ENCODE measurements around the gene ADAMTSL1. TPM values are rescaled to one million over a fixed set of nuclear protein-coding genes. Genes with fewer than 3 reads are reported as not detected.

ADAMTSL1 gene
- total RNA-seq, 8 experiments from 2014 or later, result 5.3 to 87.8 (median 11.5) TPM

DNA sequence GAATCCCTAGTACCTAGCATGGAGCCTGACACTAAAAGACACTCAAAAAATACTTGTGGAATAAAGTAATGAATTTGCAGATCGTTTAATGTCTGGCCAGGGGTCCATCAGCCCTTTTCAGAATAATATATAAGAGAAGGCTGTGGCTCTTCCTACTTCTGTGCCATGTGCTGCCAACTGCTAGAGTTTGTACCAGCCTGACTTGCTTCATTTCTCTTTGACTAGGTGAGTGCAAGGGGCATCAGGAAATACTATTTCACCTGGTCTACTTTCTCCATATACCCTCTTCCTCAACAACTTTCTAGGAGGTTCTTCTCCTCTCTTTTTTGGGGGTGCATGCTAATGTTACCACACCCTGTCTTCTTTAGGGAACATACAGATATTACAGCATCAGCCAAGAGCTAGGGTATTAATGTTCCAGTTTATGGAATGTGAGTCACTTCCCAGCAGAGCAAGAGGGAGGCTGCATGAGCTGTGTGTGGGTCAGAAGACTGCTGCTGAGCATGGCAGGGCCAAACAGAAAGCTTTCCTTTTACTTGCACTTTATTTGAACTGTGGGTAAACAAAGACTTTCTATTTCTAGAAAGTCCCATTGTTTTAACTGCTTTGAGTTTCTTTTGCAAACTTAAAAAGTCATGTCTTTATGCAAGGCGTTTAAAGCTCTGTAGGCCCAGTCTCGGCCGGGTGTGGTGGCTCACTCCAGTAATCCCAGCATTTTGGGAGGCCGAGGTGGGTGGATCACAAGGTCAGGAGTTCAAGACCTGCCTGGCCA is 158.9 kb downstream of the ADAMTSL1 start:
- 20 to 100% (median 84%) methylated on average over 1 to 5 of the region's 5 CpGs for WGBS, 10 experiments
- Histone ChIP-seq H3K4me1 (replicated peaks in 1 of 2) (no peaks in the 10 kb centered on the region), H3K27ac (no peak overlapping the region), H3K4me3 (no peak overlapping the region)
- peak in 6 of 8 experiments; percentile 54 to 99 (median 92) for ATAC-seq (replicated peaks in 6 of 8)
- in situ Hi-C loops (cut with MboI; ENCODE audit: low pct_unique_long_range_greater_than_20kb in 2 of 9, low sequenced_read_pairs in 9 of 9, unreplicated experiment in 9 of 9), result loop anchor here in 1 of 9 experiments (25.0 kb wide), 1 partner anchor 379 kb away; no protein-coding TSS in a partner anchor

DNA sequence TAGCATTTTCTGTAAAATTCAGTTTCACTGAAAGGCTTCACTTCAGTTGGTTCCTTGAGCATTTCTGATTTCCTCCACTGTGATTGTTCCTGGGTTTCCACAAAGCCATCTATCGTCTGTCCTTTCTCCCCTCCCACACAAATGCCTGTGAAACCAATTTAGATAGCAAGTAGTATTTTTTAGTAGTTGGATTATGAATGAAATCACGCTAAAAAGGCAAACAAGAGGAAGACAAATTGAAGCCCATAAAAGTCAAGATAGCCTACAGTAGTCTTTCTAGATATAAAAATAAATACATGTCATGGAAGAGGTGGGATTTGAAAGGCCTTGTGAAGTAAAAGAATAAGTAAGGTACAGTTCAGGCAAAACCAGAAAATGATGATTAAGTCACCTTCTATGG is 162.8 kb downstream of the ADAMTSL1 start:
- Histone ChIP-seq H3K4me1 (replicated peaks in 1 of 2) (no peaks in the 10 kb centered on the region), H3K27ac (no peak overlapping the region), H3K4me3 (no peak overlapping the region)
- ATAC-seq (replicated peaks in 6 of 8), result no peak
- in situ Hi-C loops (cut with MboI; ENCODE audit: low pct_unique_long_range_greater_than_20kb in 2 of 9, low sequenced_read_pairs in 9 of 9, unreplicated experiment in 9 of 9), result loop anchor here in 1 of 9 experiments (25.0 kb wide), 1 partner anchor 376 kb away; no protein-coding TSS in a partner anchor
- 27 to 100% (median 67%) methylated on average over 1 to 2 of the region's 2 CpGs for WGBS, 10 experiments

DNA sequence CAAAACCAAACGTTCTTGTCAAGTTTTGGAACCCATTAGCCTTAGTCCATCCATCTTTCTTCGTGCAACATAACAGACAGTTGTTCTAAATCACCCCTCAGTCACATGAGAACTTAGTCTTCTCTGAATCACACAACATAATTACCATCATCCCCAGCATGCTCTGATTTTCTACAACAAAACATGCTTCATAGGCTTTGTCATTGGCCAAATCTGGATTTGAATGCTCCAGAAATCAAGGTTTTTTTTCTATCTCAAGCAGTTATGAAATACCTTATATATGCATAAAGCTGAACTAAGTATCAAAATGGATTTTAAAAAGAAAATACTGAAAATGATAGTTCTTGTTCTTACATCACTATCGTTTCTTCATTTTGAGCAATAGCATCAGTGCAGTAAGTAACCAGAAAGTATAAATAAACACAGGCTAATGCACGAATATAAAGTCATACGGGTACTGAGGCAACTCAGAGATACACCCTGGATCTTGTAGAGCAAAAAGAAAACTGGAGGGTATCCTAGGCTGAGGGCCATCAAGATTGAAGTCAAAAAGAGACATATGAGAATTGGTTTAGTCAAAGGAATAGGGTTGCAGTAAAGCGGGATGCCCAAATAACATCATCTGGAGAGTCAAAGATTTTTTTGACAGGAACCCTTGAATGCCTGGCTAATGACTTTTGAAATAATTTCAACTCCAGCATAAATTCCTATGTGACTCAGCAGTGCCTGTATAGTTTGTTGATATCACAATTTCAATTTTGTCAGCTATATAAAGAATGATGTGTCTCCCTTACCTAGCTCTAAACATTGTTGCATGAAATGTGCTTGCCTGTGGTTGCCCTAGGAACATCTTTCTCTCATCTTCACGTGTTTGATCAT is 164.7 kb downstream of the ADAMTSL1 start:
- ATAC-seq (replicated peaks in 6 of 8), result no peak
- 55 to 100% (median 88%) methylated on average over 2 to 7 of the region's 7 CpGs for WGBS, 10 experiments
- Histone ChIP-seq H3K4me1 (replicated peaks in 1 of 2) (no peaks in the 10 kb centered on the region), H3K27ac (no peak overlapping the region), H3K4me3 (no peak overlapping the region)
- in situ Hi-C loops (cut with MboI; ENCODE audit: low pct_unique_long_range_greater_than_20kb in 2 of 9, low sequenced_read_pairs in 9 of 9, unreplicated experiment in 9 of 9), result loop anchor here in 1 of 9 experiments (25.0 kb wide), 1 partner anchor 374 kb away; no protein-coding TSS in a partner anchor

DNA sequence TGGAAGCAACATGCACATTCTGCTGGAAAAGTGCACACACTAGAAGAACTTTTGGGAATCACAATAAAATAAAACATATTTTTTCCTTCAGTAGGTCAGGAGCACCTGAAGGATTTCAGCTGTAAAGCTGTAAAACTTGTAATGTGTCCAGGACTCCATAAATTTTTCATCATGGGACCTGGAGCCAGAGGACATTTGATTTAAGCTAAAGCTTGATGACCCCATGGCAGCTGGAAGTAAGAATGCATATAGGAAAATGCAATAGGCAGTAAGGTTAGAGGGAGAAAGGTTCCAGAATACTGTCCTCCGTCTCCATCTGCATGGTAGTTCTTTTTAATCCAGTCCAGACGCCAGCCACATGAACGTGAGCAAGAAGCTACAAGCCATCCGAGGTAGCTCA is 166.0 kb downstream of the ADAMTSL1 start:
- H3K4me1 ChIP-seq (replicated peaks in 1 of 2), result no peaks in the 10 kb centered on the region
- H3K27ac ChIP-seq, result no peak overlapping the region
- H3K4me3 ChIP-seq, result no peak overlapping the region
- WGBS, 10 experiments, result 8 to 100% (median 86%) methylated on average over 1 to 4 of the region's 4 CpGs; no CpG with 5 or more reads in 2 of the 10 experiments
- ATAC-seq (replicated peaks in 6 of 8), result no peak
- in situ Hi-C loops (cut with MboI; ENCODE audit: low pct_unique_long_range_greater_than_20kb in 2 of 9, low sequenced_read_pairs in 9 of 9, unreplicated experiment in 9 of 9), result loop anchor here in 1 of 9 experiments (25.0 kb wide), 1 partner anchor 372 kb away; no protein-coding TSS in a partner anchor

DNA sequence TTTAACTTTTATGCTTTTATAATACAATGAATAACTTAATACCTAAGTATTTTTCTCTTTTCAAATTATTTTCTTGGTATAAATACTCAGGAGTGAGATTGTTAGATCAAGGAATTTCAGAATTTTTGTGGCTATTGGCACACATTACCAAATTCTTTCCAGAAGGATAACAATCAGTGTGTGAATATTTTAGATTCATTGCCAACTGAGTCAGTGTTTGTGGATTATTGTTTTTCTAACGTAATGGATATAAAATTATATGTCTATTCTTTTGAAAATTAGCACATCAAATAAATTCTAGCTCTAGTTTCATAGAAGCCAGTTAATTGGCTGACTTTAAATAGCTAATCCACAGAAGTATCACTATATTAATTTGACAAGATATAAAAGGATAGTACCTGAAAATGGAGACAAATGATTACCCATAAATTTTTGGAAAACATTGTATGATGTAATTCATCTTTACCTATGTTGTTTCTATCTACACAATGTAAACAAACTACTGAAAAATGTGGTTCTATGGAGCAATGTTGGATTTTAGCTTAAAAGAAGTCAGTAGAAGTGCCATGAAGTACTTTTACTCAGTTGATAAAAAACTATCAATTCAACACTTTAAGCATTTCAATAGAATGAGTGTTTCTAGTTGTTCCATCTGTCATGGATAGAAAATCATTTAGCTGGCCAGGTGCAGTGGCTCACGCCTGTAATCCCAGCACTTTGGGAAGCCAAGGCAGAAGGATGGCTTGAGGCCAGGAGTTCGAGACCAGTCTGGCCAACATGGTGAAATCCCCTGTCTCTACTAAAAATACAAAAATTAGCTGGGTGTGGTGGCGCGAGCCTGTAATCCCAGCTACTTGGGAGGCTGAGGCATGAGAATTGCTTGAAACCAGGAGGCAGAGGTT is 185.1 kb downstream of the ADAMTSL1 start:
- Histone ChIP-seq H3K27ac (no peak overlapping the region), H3K4me3 (no peak overlapping the region), H3K4me1 (replicated peaks in 1 of 2) (no peaks in the 10 kb centered on the region)
- 0 to 100% (median 80%) methylated on average over 1 to 5 of the region's 5 CpGs for WGBS, 10 experiments
- no peak for ATAC-seq (replicated peaks in 6 of 8)
- in situ Hi-C loops (cut with MboI; ENCODE audit: low pct_unique_long_range_greater_than_20kb in 2 of 9, low sequenced_read_pairs in 9 of 9, unreplicated experiment in 9 of 9), result no loop called here

DNA sequence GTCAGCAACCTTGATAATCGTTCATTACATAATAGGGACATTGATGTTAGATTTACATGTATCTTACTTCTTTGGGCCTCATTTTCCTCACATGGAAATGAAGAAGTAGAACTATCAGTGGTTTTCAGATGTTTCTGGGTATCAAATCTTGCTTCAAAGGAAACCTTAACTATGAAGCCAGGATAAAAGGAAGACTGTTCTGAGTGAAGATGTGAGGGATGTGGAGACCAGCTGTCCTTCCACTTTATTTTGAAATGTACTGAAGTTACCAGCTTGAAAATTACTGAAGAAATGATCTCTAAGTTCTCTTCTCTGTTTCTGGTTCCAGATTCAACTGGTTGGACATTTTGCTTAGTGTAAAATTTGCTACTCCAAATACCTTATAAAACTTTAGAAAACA is 186.0 kb downstream of the ADAMTSL1 start:
- H3K4me1 ChIP-seq (replicated peaks in 1 of 2), result no peaks in the 10 kb centered on the region
- WGBS, 10 experiments, result 67 to 100% (median 95%) methylated on average over 1 of the region's 1 CpG; no CpG with 5 or more reads in 2 of the 10 experiments
- in situ Hi-C loops (cut with MboI; ENCODE audit: low pct_unique_long_range_greater_than_20kb in 2 of 9, low sequenced_read_pairs in 9 of 9, unreplicated experiment in 9 of 9), result no loop called here
- H3K27ac ChIP-seq, result no peak overlapping the region
- no peak overlapping the region for H3K4me3 ChIP-seq
- no peak for ATAC-seq (replicated peaks in 6 of 8)

DNA sequence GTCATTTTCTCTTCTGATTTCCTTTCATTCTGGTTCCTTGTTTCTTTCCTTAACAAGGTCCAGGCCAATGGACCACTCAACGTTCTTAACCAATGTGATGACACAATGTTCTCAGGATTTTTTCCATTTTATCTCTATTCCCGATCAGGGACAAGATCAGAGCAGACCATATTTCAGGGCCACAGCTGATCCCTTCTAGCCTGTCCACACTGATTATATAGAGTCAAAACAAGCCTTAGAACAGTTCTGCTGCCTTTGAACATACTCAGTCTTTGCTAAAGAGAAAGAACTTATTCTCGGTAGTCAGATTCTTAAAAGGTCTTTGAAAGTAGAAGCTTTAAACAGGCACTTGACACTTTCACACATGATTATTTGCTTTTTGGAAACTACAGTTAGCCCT is 188.4 kb downstream of the ADAMTSL1 start:
- Histone ChIP-seq H3K4me1 (replicated peaks in 1 of 2) (no peaks in the 10 kb centered on the region), H3K4me3 (no peak overlapping the region), H3K27ac (no peak overlapping the region)
- in situ Hi-C loops (cut with MboI; ENCODE audit: low pct_unique_long_range_greater_than_20kb in 2 of 9, low sequenced_read_pairs in 9 of 9, unreplicated experiment in 9 of 9), result no loop called here
- 79 to 100% (median 91%) methylated on average over 1 to 3 of the region's 3 CpGs for WGBS, 10 experiments
- ATAC-seq (replicated peaks in 6 of 8), result no peak

DNA sequence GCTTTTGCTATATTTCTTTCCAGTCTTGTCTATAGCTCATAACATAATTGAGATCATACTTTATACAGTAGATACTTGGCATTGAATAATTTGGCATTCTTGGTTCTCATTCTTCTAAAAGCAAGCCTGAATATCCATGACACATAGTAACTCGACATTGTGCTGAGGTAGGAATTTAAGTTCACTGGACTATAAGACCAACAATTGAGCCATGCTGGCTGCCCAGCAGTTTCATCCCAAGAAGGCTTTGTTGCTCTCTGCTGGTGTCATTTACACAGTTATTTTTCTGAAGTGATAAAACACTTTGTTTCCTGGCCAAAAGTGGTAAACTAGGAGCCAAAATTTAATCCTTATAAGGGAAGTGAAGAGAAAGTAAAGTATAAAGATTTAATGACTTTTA is 192.0 kb downstream of the ADAMTSL1 start:
- Histone ChIP-seq H3K27ac (no peak overlapping the region), H3K4me3 (no peak overlapping the region), H3K4me1 (replicated peaks in 1 of 2) (no peaks in the 10 kb centered on the region)
- in situ Hi-C loops (cut with MboI; ENCODE audit: low pct_unique_long_range_greater_than_20kb in 2 of 9, low sequenced_read_pairs in 9 of 9, unreplicated experiment in 9 of 9), result no loop called here
- ATAC-seq (replicated peaks in 6 of 8), result no peak
- 50 to 100% (median 68%) methylated on average over 1 of the region's 1 CpG; no CpG with 5 or more reads in 2 of the 10 experiments for WGBS, 10 experiments

DNA sequence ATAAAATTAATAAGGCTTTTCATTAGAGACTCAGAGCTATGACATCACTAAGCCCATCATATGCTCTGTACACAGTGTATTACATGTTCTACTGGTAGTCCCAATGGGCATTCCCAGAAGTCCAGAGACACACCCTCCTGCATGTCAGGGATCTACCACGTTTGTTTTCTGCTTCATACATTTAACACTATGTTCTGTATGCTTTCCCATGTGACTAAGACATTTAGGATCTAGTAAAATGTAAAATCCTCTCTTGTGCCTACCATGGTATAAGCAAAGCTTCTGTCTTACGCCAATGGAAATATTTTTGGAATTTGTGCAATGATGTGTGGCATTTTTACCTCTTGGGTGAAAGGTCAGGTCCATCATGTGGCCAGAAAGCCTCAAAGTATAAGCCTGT is 192.4 kb downstream of the ADAMTSL1 start:
- Histone ChIP-seq H3K4me1 (replicated peaks in 1 of 2) (no peaks in the 10 kb centered on the region), H3K27ac (no peak overlapping the region), H3K4me3 (no peak overlapping the region)
- in situ Hi-C loops (cut with MboI; ENCODE audit: low pct_unique_long_range_greater_than_20kb in 2 of 9, low sequenced_read_pairs in 9 of 9, unreplicated experiment in 9 of 9), result no loop called here
- peak in 3 of 8 experiments; percentile 46 to 62 (median 52) for ATAC-seq (replicated peaks in 6 of 8)
- WGBS, 10 experiments, result 58 to 100% (median 81%) methylated on average over 1 to 2 of the region's 2 CpGs; no CpG with 5 or more reads in 2 of the 10 experiments

DNA sequence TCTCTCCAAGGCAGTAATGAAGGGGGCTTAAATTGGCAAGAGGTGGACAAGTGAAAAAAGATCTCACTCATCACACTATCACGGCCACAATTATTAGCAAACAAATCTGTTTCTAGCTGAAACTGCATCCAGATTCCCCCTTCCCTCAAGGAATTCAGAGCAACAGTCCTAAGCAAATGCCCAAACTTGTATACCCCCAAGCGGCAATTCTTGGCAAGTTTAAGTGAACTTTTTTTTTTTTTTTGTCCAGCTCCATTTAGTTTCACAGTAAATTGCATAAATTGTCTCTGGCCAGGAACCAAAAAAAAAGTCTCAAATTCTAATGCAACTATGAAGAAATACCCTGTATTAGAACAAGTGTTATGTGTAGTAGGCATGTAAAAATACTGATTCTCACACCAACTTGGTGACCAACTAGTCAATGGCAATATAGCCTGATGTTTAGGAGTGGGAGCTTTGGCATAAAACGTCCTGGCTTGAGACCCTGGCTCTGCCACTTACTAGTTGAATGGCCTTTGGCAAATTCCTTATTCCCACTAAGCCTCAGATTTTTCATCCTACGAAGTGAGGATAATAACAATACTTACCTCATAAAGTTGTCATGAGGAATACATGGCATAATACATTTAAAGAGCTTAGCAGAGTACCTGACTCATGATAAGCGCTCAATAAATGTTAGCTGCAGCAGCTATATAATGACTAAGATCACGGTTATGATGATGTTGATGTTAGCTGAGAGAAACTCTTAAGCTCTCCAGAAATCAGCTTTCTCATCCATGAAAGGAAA is 193.2 kb downstream of the ADAMTSL1 start:
- in situ Hi-C loops (cut with MboI; ENCODE audit: low pct_unique_long_range_greater_than_20kb in 2 of 9, low sequenced_read_pairs in 9 of 9, unreplicated experiment in 9 of 9), result no loop called here
- Histone ChIP-seq H3K27ac (no peak overlapping the region), H3K4me1 (replicated peaks in 1 of 2) (no peaks in the 10 kb centered on the region), H3K4me3 (no peak overlapping the region)
- ATAC-seq (replicated peaks in 6 of 8), result peak in 1 of 8 experiments; percentile 50
- 42 to 100% (median 91%) methylated on average over 2 to 6 of the region's 6 CpGs; no CpG with 5 or more reads in 1 of the 10 experiments for WGBS, 10 experiments

DNA sequence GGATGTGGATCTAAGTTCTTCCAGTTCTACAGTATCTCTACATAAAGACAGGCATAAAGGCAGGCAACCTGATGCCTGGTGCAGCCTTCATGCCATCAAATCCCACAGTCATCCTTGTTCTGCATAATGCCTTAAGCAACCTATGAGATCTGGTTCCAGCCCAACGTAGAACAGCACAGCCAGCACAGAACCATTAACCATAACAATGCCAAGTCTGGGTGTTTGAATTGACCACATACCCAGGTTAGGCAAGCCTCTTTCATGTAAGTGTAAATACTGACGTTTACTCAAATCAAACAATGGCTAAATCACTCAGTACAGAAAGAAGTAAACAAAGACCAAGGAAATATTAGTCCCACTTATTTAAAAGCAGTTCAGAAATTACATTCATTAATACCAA is 195.0 kb downstream of the ADAMTSL1 start:
- in situ Hi-C loops (cut with MboI; ENCODE audit: low pct_unique_long_range_greater_than_20kb in 2 of 9, low sequenced_read_pairs in 9 of 9, unreplicated experiment in 9 of 9), result no loop called here
- Histone ChIP-seq H3K4me1 (replicated peaks in 1 of 2) (peaks cover 0 to 8% of the 10 kb centered on the region in 2 donors), H3K4me3 (no peak overlapping the region), H3K27ac (no peak overlapping the region)
- 0 to 80% (median 32%) methylated on average over 1 to 2 of the region's 2 CpGs for WGBS, 10 experiments
- ATAC-seq (replicated peaks in 6 of 8), result peak in 4 of 8 experiments; percentile 17 to 79 (median 64)

DNA sequence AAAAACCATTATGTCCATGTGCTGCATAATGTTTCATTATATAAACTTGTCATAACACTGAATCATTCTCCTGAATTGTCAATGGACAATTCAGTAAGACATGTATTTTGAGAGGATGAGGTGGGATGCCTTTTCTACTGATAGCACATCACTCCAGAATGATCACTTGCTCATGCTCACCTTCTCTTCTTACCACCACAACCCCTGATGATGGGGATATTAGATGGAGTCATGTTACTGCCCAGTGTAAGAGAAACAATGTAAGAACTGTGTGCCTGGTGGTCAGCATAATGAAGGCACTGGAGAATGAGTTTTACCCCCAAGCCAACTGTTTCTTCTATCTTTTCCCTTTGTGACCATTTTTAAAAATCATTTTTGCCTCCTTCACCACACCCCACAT is 198.8 kb downstream of the ADAMTSL1 start:
- Histone ChIP-seq H3K4me3 (no peak overlapping the region), H3K4me1 (replicated peaks in 1 of 2) (peaks cover 5 to 8% of the 10 kb centered on the region in 2 donors), H3K27ac (no peak overlapping the region)
- in situ Hi-C loops (cut with MboI; ENCODE audit: low pct_unique_long_range_greater_than_20kb in 2 of 9, low sequenced_read_pairs in 9 of 9, unreplicated experiment in 9 of 9), result no loop called here
- peak in 2 of 8 experiments; percentile 9 to 36 for ATAC-seq (replicated peaks in 6 of 8)
